KOPT-K1 (cell line): Measurements from ENCODE around the gene ZNF804A.

Experiments used
- H3K27ac ChIP-seq: fragments of 200-600 bp; sonication (generic); 2 replicates; pipeline ENCODE4 v1.5.1; 2016; ENCODE audit warnings: antibody characterized with exemption, mild to moderate bottlenecking, low read depth, low read length; ENCODE audit not compliant: poor library complexity, severe bottlenecking
- H3K36me3 ChIP-seq: fragments of 200-600 bp; sonication (generic); 2 replicates; pipeline ENCODE4 v1.5.1; 2017; ENCODE audit warnings: antibody characterized with exemption, mild to moderate bottlenecking, low read length, moderate library complexity; ENCODE audit not compliant: insufficient read depth
- H3K9me3 ChIP-seq: fragments of 200-600 bp; sonication (generic); 2 replicates; pipeline ENCODE4 v1.5.1; 2017; ENCODE audit warnings: antibody characterized with exemption, low read length, mild to moderate bottlenecking; ENCODE audit not compliant: insufficient read depth, poor library complexity, severe bottlenecking

The ZNF804A gene

GRCh38 chr2:184598316-184599053 lies at the start of gene ZNF804A:
ZNF804A (plus strand) TSS chr2:184598529; CDS start chr2:184598960, 431 bp downstream.
- H3K36me3 ChIP-seq: no peaks in the 10 kb centered on the region
- no peak within 1 kb of the TSS for H3K27ac ChIP-seq
- no peaks in the 10 kb centered on the region for H3K9me3 ChIP-seq

- Histone ChIP-seq H3K9me3 (no peaks in the 10 kb centered on the region), H3K27ac (no peak overlapping the region), H3K36me3 (no peaks in the 10 kb centered on the region)
These were observed 49.2 kb upstream of the ZNF804A start for GRCh38 chr2:184549153-184549552.

GRCh38 chr2:184551626-184552025 lies 46.7 kb upstream of the ZNF804A start:
- Histone ChIP-seq H3K9me3 (no peaks in the 10 kb centered on the region), H3K36me3 (no peaks in the 10 kb centered on the region), H3K27ac (no peak overlapping the region)

- H3K27ac ChIP-seq: no peak overlapping the region
- H3K9me3 ChIP-seq: no peaks in the 10 kb centered on the region
- no peaks in the 10 kb centered on the region for H3K36me3 ChIP-seq
These were observed 43.6 kb upstream of the ZNF804A start for GRCh38 chr2:184554736-184555135.

- no peaks in the 10 kb centered on the region for H3K36me3 ChIP-seq
- H3K9me3 ChIP-seq: no peaks in the 10 kb centered on the region
- H3K27ac ChIP-seq: no peak overlapping the region
These were observed 43.0 kb upstream of the ZNF804A start for GRCh38 chr2:184555352-184555751.

- no peak overlapping the region for H3K27ac ChIP-seq
- no peaks in the 10 kb centered on the region for H3K36me3 ChIP-seq
- H3K9me3 ChIP-seq: no peaks in the 10 kb centered on the region
These were observed 41.7 kb upstream of the ZNF804A start for GRCh38 chr2:184556639-184557038.

- no peaks in the 10 kb centered on the region for H3K9me3 ChIP-seq
- H3K27ac ChIP-seq: no peak overlapping the region
- H3K36me3 ChIP-seq: no peaks in the 10 kb centered on the region
These were observed 39.4 kb upstream of the ZNF804A start for GRCh38 chr2:184558713-184559464.

- H3K36me3 ChIP-seq: no peaks in the 10 kb centered on the region
- H3K9me3 ChIP-seq: no peaks in the 10 kb centered on the region
- no peak overlapping the region for H3K27ac ChIP-seq
These were observed 37.7 kb upstream of the ZNF804A start for GRCh38 chr2:184560603-184561002.

- no peaks in the 10 kb centered on the region for H3K36me3 ChIP-seq
- H3K9me3 ChIP-seq: no peaks in the 10 kb centered on the region
- H3K27ac ChIP-seq: no peak overlapping the region
These were observed 35.8 kb upstream of the ZNF804A start for GRCh38 chr2:184562532-184562931.

GRCh38 chr2:184564092-184564491 lies 34.2 kb upstream of the ZNF804A start:
- Histone ChIP-seq H3K9me3 (no peaks in the 10 kb centered on the region), H3K36me3 (no peaks in the 10 kb centered on the region), H3K27ac (no peak overlapping the region)

- Histone ChIP-seq H3K27ac (no peak overlapping the region), H3K9me3 (no peaks in the 10 kb centered on the region), H3K36me3 (no peaks in the 10 kb centered on the region)
These were observed 31.6 kb upstream of the ZNF804A start for GRCh38 chr2:184566716-184567115.

- no peak overlapping the region for H3K27ac ChIP-seq
- H3K9me3 ChIP-seq: no peaks in the 10 kb centered on the region
- no peaks in the 10 kb centered on the region for H3K36me3 ChIP-seq
These were observed 21.3 kb upstream of the ZNF804A start for GRCh38 chr2:184577056-184577455.

GRCh38 chr2:184577743-184578142 lies 20.6 kb upstream of the ZNF804A start:
- H3K27ac ChIP-seq: no peak overlapping the region

GRCh38 chr2:184579226-184579625 lies 19.1 kb upstream of the ZNF804A start:
- no peak overlapping the region for H3K27ac ChIP-seq
- no peaks in the 10 kb centered on the region for H3K36me3 ChIP-seq
- H3K9me3 ChIP-seq: no peaks in the 10 kb centered on the region

More at GRCh38 chr2:184577743-184578142, 20.6 kb upstream of the ZNF804A start:
- Histone ChIP-seq H3K36me3 (no peaks in the 10 kb centered on the region), H3K9me3 (no peaks in the 10 kb centered on the region)

- H3K36me3 ChIP-seq: no peaks in the 10 kb centered on the region
- no peaks in the 10 kb centered on the region for H3K9me3 ChIP-seq
- H3K27ac ChIP-seq: no peak overlapping the region
These were observed 16.9 kb upstream of the ZNF804A start for GRCh38 chr2:184581391-184581790.

- Histone ChIP-seq H3K9me3 (no peaks in the 10 kb centered on the region), H3K27ac (no peak overlapping the region), H3K36me3 (no peaks in the 10 kb centered on the region)
These were observed 9.1 kb upstream of the ZNF804A start for GRCh38 chr2:184589261-184589660.
